Testis (tissue), 3 donors: ENCODE results near the gene KRT20. TPM values are rescaled to one million over a fixed set of nuclear protein-coding genes. Genes with fewer than 3 reads are reported as not detected.
"Not testable (repeated sequence)": the region's sequence is repeated elsewhere in the genome, so short reads cannot be mapped to it uniquely, and the experiment has no call there.

ENCODE experiments used
- DNase-seq: peaks from one replicate; pipeline ENCODE4 v3.0.0-alpha.2; 2019
- H3K27ac ChIP-seq, 2 donors: fragments of 200-600 bp; sonication (generic); one replicate each; pipeline ENCODE4 v1.5.1; 2019
- H3K27me3 ChIP-seq: fragments of 200-600 bp; sonication (generic); one replicate; pipeline ENCODE4 v1.5.1; 2019
- H3K36me3 ChIP-seq: fragments of 200-600 bp; sonication (generic); one replicate; pipeline ENCODE4 v1.5.1; 2017; ENCODE audit warnings: low read depth; ENCODE audit errors: missing control alignments
- H3K4me1 ChIP-seq: fragments of 200-600 bp; sonication (generic); one replicate; pipeline ENCODE4 v1.5.1; 2019
- H3K4me3 ChIP-seq, 2 donors: fragments of 200-600 bp; sonication (generic); one replicate each; pipeline ENCODE4 v1.5.1; 2017 to 2019
- H3K9me3 ChIP-seq: fragments of 200-600 bp; sonication (generic); one replicate; pipeline ENCODE4 v1.5.1; 2017
- POLR2A ChIP-seq: fragments of 450-650 bp; IDR thresholded peaks from one replicate; pipeline ENCODE4 v1.6.1; 2017; ENCODE audit warnings: antibody characterized with exemption, mild to moderate bottlenecking, moderate library complexity
- WGBS, 2 donors: methylation state at CpG; one replicate each; pipeline ENCODE4 v1.1.5; 2018; 5-methylcytosine and 5-hydroxymethylcytosine counted together
- intact Hi-C: fragments of 100-400 bp; cut with DNase I; formaldehyde crosslinking; loops from one replicate; pipeline ENCODE4 v1.15.1; 2023; ENCODE audit warnings: low total_unique reads
- polyA plus RNA-seq: library from polyadenylated mRNA; stranded (reverse); fragments of 350-450 nt; fragmentation: Illumina TruSeq; extraction: RNeasy Lipid Tissue Mini Kit (QIAGEN cat#74804); gene quantifications from one replicate; pipeline ENCODE4 v1.2.3, GENCODE V29; 2014; ENCODE audit warnings: low read depth, low replicate concordance; ENCODE audit not compliant: insufficient read depth
- total RNA-seq, 2 donors: library from RNA; depleted of rRNA; stranded (reverse); fragments of >200 nt; gene quantifications; one replicate each; pipeline ENCODE4 v1.2.3, GENCODE V29; 2016
- TF ChIP-seq, protein P1 (sequence below), 3 experiments: fragments of 450-650 bp in 2 of 3; fragments of 200-600 bp in 1 of 3; sonication (generic) in 1 of 3; IDR thresholded peaks; one replicate each; pipeline ENCODE4 v1.5.1; 2016 to 2019; ENCODE audit warnings: antibody characterized with exemption in 3 of 3, mild to moderate bottlenecking in 2 of 3, moderate library complexity in 1 of 3

The KRT20 gene
- total and polyA plus RNA-seq, 3 donors from 2014 or later, result not detected

DNA sequence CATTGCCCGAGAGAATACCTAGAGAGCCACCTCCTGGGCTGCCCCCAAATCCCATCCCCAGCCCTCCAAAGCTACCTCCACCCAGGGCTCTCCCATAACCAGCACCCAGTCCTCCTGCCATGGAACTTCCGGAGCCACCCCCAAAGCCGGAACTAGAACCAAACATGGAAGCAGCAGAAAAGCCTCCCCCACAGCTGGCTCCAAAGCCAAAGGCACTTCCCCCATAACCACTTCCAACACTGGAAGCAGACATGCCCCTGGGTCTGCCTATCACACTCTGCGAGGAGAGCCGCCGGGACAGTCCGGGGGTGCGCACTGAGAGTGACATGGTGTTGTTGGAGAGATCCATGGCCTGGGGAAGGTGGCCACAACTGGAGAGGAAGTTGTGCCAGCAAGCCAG, 18.2 kb downstream of the KRT20 start, which contains the start of gene KRT12:
Gene KRT12, minus strand, starts transcription at position 386 of the 400 bp plus-strand sequence. Its CDS starts 37 bp downstream, at position 349.
- H3K36me3 ChIP-seq, result no peaks in the 10 kb centered on the region
- H3K27ac ChIP-seq, result no peak within 1 kb of the TSS
- no peaks in the 10 kb centered on the region for H3K4me1 ChIP-seq
- no peak within 1 kb of the TSS for H3K4me3 ChIP-seq
- 72% methylated on average over 8 of the region's 8 CpGs for WGBS, 2 donors
- H3K9me3 ChIP-seq, result no peaks in the 10 kb centered on the region
- no peak for TF ChIP-seq POLR2A
- TF ChIP-seq, protein P1, sequence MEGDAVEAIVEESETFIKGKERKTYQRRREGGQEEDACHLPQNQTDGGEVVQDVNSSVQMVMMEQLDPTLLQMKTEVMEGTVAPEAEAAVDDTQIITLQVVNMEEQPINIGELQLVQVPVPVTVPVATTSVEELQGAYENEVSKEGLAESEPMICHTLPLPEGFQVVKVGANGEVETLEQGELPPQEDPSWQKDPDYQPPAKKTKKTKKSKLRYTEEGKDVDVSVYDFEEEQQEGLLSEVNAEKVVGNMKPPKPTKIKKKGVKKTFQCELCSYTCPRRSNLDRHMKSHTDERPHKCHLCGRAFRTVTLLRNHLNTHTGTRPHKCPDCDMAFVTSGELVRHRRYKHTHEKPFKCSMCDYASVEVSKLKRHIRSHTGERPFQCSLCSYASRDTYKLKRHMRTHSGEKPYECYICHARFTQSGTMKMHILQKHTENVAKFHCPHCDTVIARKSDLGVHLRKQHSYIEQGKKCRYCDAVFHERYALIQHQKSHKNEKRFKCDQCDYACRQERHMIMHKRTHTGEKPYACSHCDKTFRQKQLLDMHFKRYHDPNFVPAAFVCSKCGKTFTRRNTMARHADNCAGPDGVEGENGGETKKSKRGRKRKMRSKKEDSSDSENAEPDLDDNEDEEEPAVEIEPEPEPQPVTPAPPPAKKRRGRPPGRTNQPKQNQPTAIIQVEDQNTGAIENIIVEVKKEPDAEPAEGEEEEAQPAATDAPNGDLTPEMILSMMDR (IDR thresholded peaks at IDR 0.05), result no peak
- H3K27me3 ChIP-seq, result no peaks in the 10 kb centered on the region
- intact Hi-C loops, result no loop called here
- DNase-seq, result no peak

DNA sequence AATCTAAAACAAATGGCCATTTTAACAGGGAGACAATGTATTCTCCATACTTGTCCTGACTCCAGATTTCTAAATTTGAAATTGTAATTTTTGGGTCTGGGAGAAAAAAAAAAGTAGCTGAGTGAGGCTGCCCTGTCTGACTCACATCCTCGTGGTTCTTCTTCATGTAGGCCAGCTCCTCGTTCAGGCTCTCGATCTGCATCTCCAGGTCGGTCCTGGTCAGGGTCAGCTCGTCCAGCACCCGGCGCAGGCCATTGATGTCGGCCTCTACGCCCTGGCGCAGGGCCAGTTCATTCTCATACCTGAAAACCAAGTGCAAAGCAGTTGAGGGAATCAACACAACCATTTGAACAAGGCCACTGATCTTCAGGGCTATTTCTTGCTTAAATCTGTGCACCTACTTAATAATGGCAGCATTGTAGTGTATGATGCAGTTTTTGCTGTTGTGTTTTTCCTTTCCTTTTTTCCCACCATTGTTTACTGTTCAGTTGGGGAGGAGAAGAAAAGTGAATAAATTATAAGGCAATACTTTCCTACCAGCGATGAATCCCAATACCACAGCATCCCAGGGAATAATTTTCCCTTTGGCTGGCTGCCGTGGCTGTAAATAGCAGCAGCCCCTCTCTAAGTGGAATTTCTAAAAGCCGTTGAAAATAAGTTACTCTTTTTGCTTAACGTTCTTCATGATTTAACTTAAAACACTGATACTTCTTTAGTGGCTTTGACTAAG, 20.2 kb downstream of the KRT20 start:
- Histone ChIP-seq H3K4me1 (no peaks in the 10 kb centered on the region), H3K27me3 (no peaks in the 10 kb centered on the region), H3K9me3 (no peaks in the 10 kb centered on the region), H3K4me3 (no peak overlapping the region), H3K36me3 (no peaks in the 10 kb centered on the region), H3K27ac (no peak overlapping the region)
- TF ChIP-seq, protein P1 (IDR thresholded peaks at IDR 0.05), result no peak
- no peak for TF ChIP-seq POLR2A
- DNase-seq, result no peak
- 81 to 90% methylated on average over 14 of the region's 14 CpGs for WGBS, 2 donors
- intact Hi-C loops, result no loop called here

DNA sequence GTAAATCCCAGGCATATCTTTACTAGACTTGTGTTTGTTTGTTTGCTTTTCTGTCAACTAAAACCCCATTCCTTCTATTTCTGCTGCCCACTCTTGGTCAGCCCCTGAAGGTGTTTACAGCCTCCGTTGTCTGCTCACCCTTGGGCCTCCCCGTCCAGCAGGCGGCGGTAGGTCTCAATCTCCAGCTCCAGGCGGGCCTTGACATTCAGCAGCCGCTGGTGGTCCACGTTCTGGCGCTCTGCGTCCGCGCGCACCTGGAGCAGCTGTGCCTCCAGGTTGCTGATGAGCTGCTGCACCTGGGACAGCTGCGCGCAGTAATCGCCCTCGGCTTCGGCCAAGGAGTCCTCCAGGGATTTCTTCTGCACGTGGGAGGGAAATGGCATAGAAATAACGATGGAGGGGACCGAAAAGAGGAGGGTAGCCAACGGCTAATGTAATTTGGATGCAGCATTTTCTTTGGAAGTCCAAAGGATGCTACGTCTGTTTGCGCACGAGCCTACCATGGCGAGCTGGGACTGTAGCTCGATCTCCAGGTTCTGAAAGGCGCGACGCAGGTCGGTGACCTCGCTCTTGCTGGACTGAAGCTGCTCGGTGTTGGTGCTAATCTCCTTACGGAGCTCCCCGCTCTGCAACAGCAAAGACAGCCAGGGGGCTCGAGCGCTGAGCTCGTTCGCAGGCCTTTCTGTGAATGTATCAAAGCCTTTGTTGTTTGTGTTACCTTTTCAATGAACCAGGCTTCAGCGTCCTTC, 21.9 kb downstream of the KRT20 start:
- H3K27me3 ChIP-seq, result no peaks in the 10 kb centered on the region
- no peak overlapping the region for H3K27ac ChIP-seq
- peak overlapping the region in 1 of 2 donors; percentile 36 for H3K4me3 ChIP-seq
- 49 to 63% methylated on average over 30 to 39 of the region's 39 CpGs for WGBS, 2 donors
- H3K36me3 ChIP-seq, result no peaks in the 10 kb centered on the region
- intact Hi-C loops, result no loop called here
- TF ChIP-seq, protein P1 (IDR thresholded peaks at IDR 0.05), result peak in 2 of 3 experiments; percentile 12 to 40
- no peak for TF ChIP-seq POLR2A
- no peaks in the 10 kb centered on the region for H3K4me1 ChIP-seq
- H3K9me3 ChIP-seq, result no peaks in the 10 kb centered on the region
- peak; percentile 74 for DNase-seq

DNA sequence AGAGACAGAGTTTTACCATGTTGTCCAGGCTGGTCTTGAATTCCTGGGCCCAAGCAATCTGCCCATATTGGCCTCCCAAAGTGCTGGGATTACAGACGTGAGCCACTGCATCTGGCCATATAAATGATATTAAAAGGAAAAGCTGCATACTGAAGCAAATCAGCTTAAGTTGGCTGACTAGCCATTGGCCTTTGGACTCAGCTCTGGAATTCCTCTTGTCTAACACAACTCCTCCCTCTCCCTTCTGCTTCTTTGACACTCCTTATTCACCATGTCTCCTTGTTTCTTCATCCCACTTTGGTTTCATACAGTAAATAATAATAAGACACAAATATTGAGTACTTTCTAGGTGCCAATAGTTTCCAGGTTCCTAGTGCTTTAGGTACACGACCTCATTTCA, 25.5 kb downstream of the KRT20 start:
- Histone ChIP-seq H3K27ac (no peak overlapping the region), H3K36me3 (no peaks in the 10 kb centered on the region), H3K4me1 (no peaks in the 10 kb centered on the region), H3K27me3 (no peaks in the 10 kb centered on the region), H3K4me3 (no peak overlapping the region), H3K9me3 (no peaks in the 10 kb centered on the region)
- TF ChIP-seq POLR2A, result no peak
- TF ChIP-seq, protein P1 (IDR thresholded peaks at IDR 0.05), result no peak
- no peak for DNase-seq
- WGBS, 2 donors, result 65 to 72% methylated on average over 2 of the region's 2 CpGs
- intact Hi-C loops, result no loop called here

DNA sequence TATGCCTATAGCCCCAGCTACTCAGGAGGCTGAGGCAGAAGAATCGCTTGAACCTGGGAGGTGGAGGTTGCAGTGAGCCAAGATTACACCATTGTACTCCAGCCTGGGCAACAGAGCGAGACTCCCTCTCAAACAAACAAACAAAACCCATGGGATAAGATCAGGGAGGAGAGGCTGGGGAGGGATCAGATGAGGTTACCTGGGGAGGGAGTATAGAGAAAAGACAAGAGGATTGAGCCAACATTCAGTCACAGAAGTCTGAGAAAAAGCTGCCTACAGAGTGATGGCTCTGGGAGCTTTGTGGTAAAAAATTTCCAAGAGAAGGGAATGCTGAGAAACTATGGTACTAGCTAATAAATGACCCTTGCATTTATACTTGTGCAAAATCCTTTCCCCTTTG, 26.4 kb downstream of the KRT20 start:
- 87 to 91% methylated on average over 2 of the region's 2 CpGs for WGBS, 2 donors
- DNase-seq, H3K27me3 ChIP-seq, H3K4me1 ChIP-seq, H3K36me3 ChIP-seq, H3K4me3 ChIP-seq, H3K27ac ChIP-seq, H3K9me3 ChIP-seq, intact Hi-C loops: not testable (repeated sequence)
